SK-N-SH (cell line): ENCODE data around the gene RGS6.

Source experiments
- EZH2phosphoT487 ChIP-seq: fragments of 200-600 bp; sonication (generic); IDR thresholded peaks from 2 replicates; pipeline ENCODE4 v1.6.1; 2017; ENCODE audit warnings: low read depth, mixed run types, mild to moderate bottlenecking, antibody characterized with exemption, moderate library complexity, borderline replicate concordance
- GABPA ChIP-seq: IDR thresholded peaks from 2 replicates; pipeline ENCODE4 v1.4.0; 2012; ENCODE audit warnings: low read depth, mild to moderate bottlenecking
- NFIC ChIP-seq: IDR thresholded peaks from 2 replicates; pipeline ENCODE4 v1.4.0; 2012; ENCODE audit warnings: borderline replicate concordance
- SIN3A ChIP-seq: IDR thresholded peaks from 2 replicates; pipeline ENCODE4 v1.6.1; 2012; ENCODE audit warnings: low read depth, mild to moderate bottlenecking, low read length, moderate library complexity, borderline replicate concordance
- SMC3 ChIP-seq: IDR thresholded peaks from 2 replicates; pipeline ENCODE4 v1.6.1; 2012; ENCODE audit warnings: low read depth, low read length, improper control_type of control experiment
- TAF1 ChIP-seq: IDR thresholded peaks from 2 replicates; pipeline ENCODE4 v1.6.1; 2012; ENCODE audit warnings: low read depth, mild to moderate bottlenecking, low read length, moderate library complexity, borderline replicate concordance
- YY1 ChIP-seq: IDR thresholded peaks from 2 replicates; pipeline ENCODE4 v1.4.0; 2012; ENCODE audit warnings: low read depth, mild to moderate bottlenecking
- TF ChIP-seq, protein P1 (sequence below): fragments of 200-600 bp; sonication (generic); IDR thresholded peaks from 2 replicates; pipeline ENCODE4 v1.6.1; 2017; ENCODE audit warnings: antibody characterized with exemption, mild to moderate bottlenecking, moderate library complexity
- TF ChIP-seq, protein P2 (sequence below): IDR thresholded peaks from 2 replicates; pipeline ENCODE4 v1.6.1; 2012; ENCODE audit warnings: mild to moderate bottlenecking, low read depth, low read length, moderate library complexity

DNA sequence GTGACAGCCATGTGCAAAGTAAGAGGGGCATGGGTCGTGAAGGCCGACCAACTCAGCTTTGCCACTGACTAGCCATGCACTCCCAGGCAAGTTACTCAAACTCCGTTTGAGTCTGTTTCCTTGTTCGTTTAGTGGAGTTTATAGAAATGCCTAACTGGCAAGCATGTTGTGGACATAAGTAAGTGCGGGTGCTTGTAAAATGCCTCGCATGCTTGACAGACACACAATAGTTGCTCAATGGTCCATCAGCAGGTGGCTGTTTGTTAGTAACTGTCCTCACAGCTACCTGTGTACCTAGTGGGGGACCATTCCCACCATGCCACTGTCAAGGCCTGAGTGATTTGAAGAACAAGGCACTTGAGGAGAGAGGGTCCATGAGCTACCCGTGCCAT is 623.4 kb downstream of the RGS6 start:
- TF ChIP-seq, protein P1, sequence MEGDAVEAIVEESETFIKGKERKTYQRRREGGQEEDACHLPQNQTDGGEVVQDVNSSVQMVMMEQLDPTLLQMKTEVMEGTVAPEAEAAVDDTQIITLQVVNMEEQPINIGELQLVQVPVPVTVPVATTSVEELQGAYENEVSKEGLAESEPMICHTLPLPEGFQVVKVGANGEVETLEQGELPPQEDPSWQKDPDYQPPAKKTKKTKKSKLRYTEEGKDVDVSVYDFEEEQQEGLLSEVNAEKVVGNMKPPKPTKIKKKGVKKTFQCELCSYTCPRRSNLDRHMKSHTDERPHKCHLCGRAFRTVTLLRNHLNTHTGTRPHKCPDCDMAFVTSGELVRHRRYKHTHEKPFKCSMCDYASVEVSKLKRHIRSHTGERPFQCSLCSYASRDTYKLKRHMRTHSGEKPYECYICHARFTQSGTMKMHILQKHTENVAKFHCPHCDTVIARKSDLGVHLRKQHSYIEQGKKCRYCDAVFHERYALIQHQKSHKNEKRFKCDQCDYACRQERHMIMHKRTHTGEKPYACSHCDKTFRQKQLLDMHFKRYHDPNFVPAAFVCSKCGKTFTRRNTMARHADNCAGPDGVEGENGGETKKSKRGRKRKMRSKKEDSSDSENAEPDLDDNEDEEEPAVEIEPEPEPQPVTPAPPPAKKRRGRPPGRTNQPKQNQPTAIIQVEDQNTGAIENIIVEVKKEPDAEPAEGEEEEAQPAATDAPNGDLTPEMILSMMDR = no peak
- TF ChIP-seq YY1 (no peak), NFIC (no peak), TAF1 (no peak), GABPA (no peak), EZH2phosphoT487 (no peak), SIN3A (no peak), SMC3 (no peak)
- TF ChIP-seq, protein P2, sequence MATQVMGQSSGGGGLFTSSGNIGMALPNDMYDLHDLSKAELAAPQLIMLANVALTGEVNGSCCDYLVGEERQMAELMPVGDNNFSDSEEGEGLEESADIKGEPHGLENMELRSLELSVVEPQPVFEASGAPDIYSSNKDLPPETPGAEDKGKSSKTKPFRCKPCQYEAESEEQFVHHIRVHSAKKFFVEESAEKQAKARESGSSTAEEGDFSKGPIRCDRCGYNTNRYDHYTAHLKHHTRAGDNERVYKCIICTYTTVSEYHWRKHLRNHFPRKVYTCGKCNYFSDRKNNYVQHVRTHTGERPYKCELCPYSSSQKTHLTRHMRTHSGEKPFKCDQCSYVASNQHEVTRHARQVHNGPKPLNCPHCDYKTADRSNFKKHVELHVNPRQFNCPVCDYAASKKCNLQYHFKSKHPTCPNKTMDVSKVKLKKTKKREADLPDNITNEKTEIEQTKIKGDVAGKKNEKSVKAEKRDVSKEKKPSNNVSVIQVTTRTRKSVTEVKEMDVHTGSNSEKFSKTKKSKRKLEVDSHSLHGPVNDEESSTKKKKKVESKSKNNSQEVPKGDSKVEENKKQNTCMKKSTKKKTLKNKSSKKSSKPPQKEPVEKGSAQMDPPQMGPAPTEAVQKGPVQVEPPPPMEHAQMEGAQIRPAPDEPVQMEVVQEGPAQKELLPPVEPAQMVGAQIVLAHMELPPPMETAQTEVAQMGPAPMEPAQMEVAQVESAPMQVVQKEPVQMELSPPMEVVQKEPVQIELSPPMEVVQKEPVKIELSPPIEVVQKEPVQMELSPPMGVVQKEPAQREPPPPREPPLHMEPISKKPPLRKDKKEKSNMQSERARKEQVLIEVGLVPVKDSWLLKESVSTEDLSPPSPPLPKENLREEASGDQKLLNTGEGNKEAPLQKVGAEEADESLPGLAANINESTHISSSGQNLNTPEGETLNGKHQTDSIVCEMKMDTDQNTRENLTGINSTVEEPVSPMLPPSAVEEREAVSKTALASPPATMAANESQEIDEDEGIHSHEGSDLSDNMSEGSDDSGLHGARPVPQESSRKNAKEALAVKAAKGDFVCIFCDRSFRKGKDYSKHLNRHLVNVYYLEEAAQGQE = no peak
